ES-I3 (cell line): ENCODE results near the gene ADAMTS18.

Experiments
- H3K36me3 ChIP-seq: 2 replicates; pipeline ENCODE4 v1.6.1; 2013; ENCODE audit warnings: mild to moderate bottlenecking, low read length, control low read depth, moderate library complexity; ENCODE audit not compliant: insufficient read depth
- H3K4me1 ChIP-seq: 2 replicates; pipeline ENCODE4 v1.6.1; 2013; ENCODE audit warnings: mild to moderate bottlenecking, control low read depth, low read length; ENCODE audit not compliant: insufficient read depth
- H3K9ac ChIP-seq: 2 replicates; pipeline ENCODE4 v1.6.1; 2013; ENCODE audit warnings: low read depth, mild to moderate bottlenecking, low read length, moderate library complexity
- H3K9me3 ChIP-seq: 2 replicates; pipeline ENCODE4 v1.6.1; 2013; ENCODE audit warnings: mild to moderate bottlenecking, low read length, moderate library complexity; ENCODE audit not compliant: control insufficient read depth, insufficient read depth

ADAMTS18 gene

GRCh38 chr16:77393955-77394354 is 40.9 kb downstream of the ADAMTS18 start:
- Histone ChIP-seq H3K9me3 (no peaks in the 10 kb centered on the region), H3K36me3 (no peaks in the 10 kb centered on the region), H3K9ac (no peak overlapping the region), H3K4me1 (no peaks in the 10 kb centered on the region)

- no peaks in the 10 kb centered on the region for H3K36me3 ChIP-seq
- H3K4me1 ChIP-seq: no peaks in the 10 kb centered on the region; the same call in 1 of the 2 replicates
- no peak overlapping the region for H3K9ac ChIP-seq
- no peaks in the 10 kb centered on the region for H3K9me3 ChIP-seq
Observed at GRCh38 chr16:77387815-77388209, 47.0 kb downstream of the ADAMTS18 start.

- H3K9me3 ChIP-seq: no peaks in the 10 kb centered on the region
- no peak overlapping the region for H3K9ac ChIP-seq
- no peaks in the 10 kb centered on the region for H3K36me3 ChIP-seq
- no peaks in the 10 kb centered on the region; the same call in 1 of the 2 replicates for H3K4me1 ChIP-seq
Observed at GRCh38 chr16:77386831-77387814, 47.7 kb downstream of the ADAMTS18 start.

GRCh38 chr16:77385481-77385880 is 49.4 kb downstream of the ADAMTS18 start:
- Histone ChIP-seq H3K36me3 (no peaks in the 10 kb centered on the region), H3K4me1 (no peaks in the 10 kb centered on the region; the same call in 1 of the 2 replicates), H3K9me3 (no peaks in the 10 kb centered on the region), H3K9ac (no peak overlapping the region)

GRCh38 chr16:77383606-77384187 is 51.1 kb downstream of the ADAMTS18 start:
- Histone ChIP-seq H3K9me3 (no peaks in the 10 kb centered on the region), H3K9ac (no peak overlapping the region), H3K36me3 (no peaks in the 10 kb centered on the region), H3K4me1 (no peaks in the 10 kb centered on the region; the same call in 1 of the 2 replicates)

GRCh38 chr16:77376358-77376757 is 58.5 kb downstream of the ADAMTS18 start:
- no peaks in the 10 kb centered on the region for H3K4me1 ChIP-seq
- no peaks in the 10 kb centered on the region for H3K9me3 ChIP-seq
- H3K9ac ChIP-seq: no peak overlapping the region

GRCh38 chr16:77375396-77375795 is 59.4 kb downstream of the ADAMTS18 start:
- H3K9ac ChIP-seq: no peak overlapping the region
- H3K4me1 ChIP-seq: no peaks in the 10 kb centered on the region
- no peaks in the 10 kb centered on the region for H3K9me3 ChIP-seq
- no peaks in the 10 kb centered on the region for H3K36me3 ChIP-seq

More at GRCh38 chr16:77376358-77376757, 58.5 kb downstream of the ADAMTS18 start:
- H3K36me3 ChIP-seq: no peaks in the 10 kb centered on the region

GRCh38 chr16:77374384-77374783 is 60.5 kb downstream of the ADAMTS18 start:
- H3K9me3 ChIP-seq: no peaks in the 10 kb centered on the region
- no peak overlapping the region for H3K9ac ChIP-seq
- H3K4me1 ChIP-seq: no peaks in the 10 kb centered on the region
- H3K36me3 ChIP-seq: no peaks in the 10 kb centered on the region

- Histone ChIP-seq H3K9ac (no peak overlapping the region), H3K36me3 (no peaks in the 10 kb centered on the region), H3K9me3 (no peaks in the 10 kb centered on the region), H3K4me1 (no peaks in the 10 kb centered on the region)
Observed at GRCh38 chr16:77373726-77374125, 61.1 kb downstream of the ADAMTS18 start.

GRCh38 chr16:77364770-77365169 is 70.1 kb downstream of the ADAMTS18 start:
- Histone ChIP-seq H3K9ac (no peak overlapping the region), H3K36me3 (no peaks in the 10 kb centered on the region), H3K9me3 (no peaks in the 10 kb centered on the region), H3K4me1 (no peaks in the 10 kb centered on the region)

- Histone ChIP-seq H3K9ac (no peak overlapping the region), H3K4me1 (no peaks in the 10 kb centered on the region), H3K9me3 (no peaks in the 10 kb centered on the region), H3K36me3 (no peaks in the 10 kb centered on the region)
Observed at GRCh38 chr16:77359065-77359502, 75.8 kb downstream of the ADAMTS18 start.

GRCh38 chr16:77353587-77354263 is 81.1 kb downstream of the ADAMTS18 start:
- no peaks in the 10 kb centered on the region for H3K36me3 ChIP-seq
- no peak overlapping the region for H3K9ac ChIP-seq
- H3K4me1 ChIP-seq: no peaks in the 10 kb centered on the region
- no peaks in the 10 kb centered on the region for H3K9me3 ChIP-seq

GRCh38 chr16:77344341-77344740 is 90.5 kb downstream of the ADAMTS18 start:
- H3K9ac ChIP-seq: no peak overlapping the region
- H3K4me1 ChIP-seq: no peaks in the 10 kb centered on the region
- no peaks in the 10 kb centered on the region for H3K36me3 ChIP-seq
- H3K9me3 ChIP-seq: no peaks in the 10 kb centered on the region

- Histone ChIP-seq H3K9ac (no peak overlapping the region), H3K4me1 (peaks cover 11% of the 10 kb centered on the region; the same call in 1 of the 2 replicates), H3K9me3 (no peaks in the 10 kb centered on the region), H3K36me3 (no peaks in the 10 kb centered on the region)
Observed at GRCh38 chr16:77336637-77337036, 98.2 kb downstream of the ADAMTS18 start.
